Left lung (tissue), 10 donors: ENCODE measurements around the gene EXOC4. TPM values are rescaled to one million over a fixed set of nuclear protein-coding genes. Genes with fewer than 3 reads are reported as not detected.

Source experiments
- ATAC-seq: fragments of 200-7000 bp; cut with Tn5 transposase; one replicate; pipeline ENCODE4 v1.9.1; 2020; ENCODE audit warnings: moderate library complexity
- DNase-seq, 4 donors: peaks; one replicate each; pipeline ENCODE4 v3.0.0-alpha.2; 2013 to 2020
- H3K27ac ChIP-seq, 2 donors: fragments of 200-600 bp; sonication (generic) in 1 of 2; one replicate each; pipeline versions ENCODE4 v1.5.0 to v1.8.0; 2020 to 2021
- H3K27me3 ChIP-seq, 2 donors: fragments of 200-600 bp; sonication (generic) in 1 of 2; one replicate each; pipeline versions ENCODE4 v1.5.0 to v1.8.0; 2020 to 2021
- H3K36me3 ChIP-seq, 2 donors: fragments of 200-600 bp; sonication (generic) in 1 of 2; one replicate each; pipeline versions ENCODE4 v1.5.0 to v1.8.0; 2020 to 2021
- H3K4me1 ChIP-seq, 2 donors: fragments of 200-600 bp; one replicate each; pipeline ENCODE4 v1.8.0; 2021
- H3K4me3 ChIP-seq, 2 donors: fragments of 200-600 bp; sonication (generic) in 1 of 2; one replicate each; pipeline versions ENCODE4 v1.5.0 to v1.8.0; 2020 to 2021; ENCODE audit warnings: mild to moderate bottlenecking in 1 of 2
- H3K9me3 ChIP-seq, 2 donors: fragments of 200-600 bp; sonication (generic) in 1 of 2; one replicate each; pipeline versions ENCODE4 v1.5.0 to v1.8.0; 2020 to 2021
- intact Hi-C, 2 donors: fragments of 100-400 bp; cut with DNase I; formaldehyde crosslinking; loops; one replicate each; pipeline versions ENCODE4 v1.11.2 to v1.14.2; 2022
- polyA plus RNA-seq, 6 donors: library from polyadenylated mRNA; unstranded; fragments of 120-200 nt; gene quantifications; one replicate each; pipeline ENCODE4 v1.2.1, GENCODE V29; 2013; ENCODE audit not compliant: insufficient read length in 6 of 6
- total RNA-seq, 2 donors: library from RNA; stranded (reverse); fragmentation: NEBNext Ultra II Directional; extraction: Animal tissue kit (Norgen Biotek cat#: 25700); gene quantifications; one replicate each; pipeline ENCODE4 v1.2.1, GENCODE V29; 2021
- TF ChIP-seq, protein P1 (sequence below), 2 donors: fragments of 200-600 bp; sonication (generic) in 1 of 2; IDR thresholded peaks; one replicate each; pipeline versions ENCODE4 v1.5.0 to v1.8.0; 2021; ENCODE audit warnings: antibody characterized with exemption in 2 of 2
- donor health status: DM: no; HTN: yes; CAD: no.
- donor health status: DM: no; HTN: no; CAD: no.

EXOC4 gene
- total and polyA plus RNA-seq, 8 donors, result 52.5 to 79.4 (median 65.9) TPM

DNA sequence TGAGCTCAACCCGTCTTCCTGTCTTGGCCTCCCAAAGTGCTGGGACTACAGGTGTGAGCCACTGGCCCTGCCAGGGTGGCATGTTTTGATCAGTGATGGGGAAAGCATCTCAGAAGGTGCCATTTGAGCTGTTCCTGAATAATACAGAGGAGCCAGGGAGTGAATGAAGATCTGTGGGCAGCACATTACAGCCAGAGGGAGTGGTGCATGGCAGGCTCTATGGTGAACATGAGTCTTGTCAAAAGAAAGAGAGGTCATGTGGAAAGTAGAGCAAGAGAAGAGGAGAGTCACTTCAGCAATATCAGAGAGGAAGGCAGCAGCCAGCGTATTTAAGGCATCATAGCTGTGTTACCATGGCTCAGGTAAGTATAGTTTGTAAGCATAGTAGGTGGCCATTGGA, 598.5 kb downstream of the EXOC4 start:
- intact Hi-C loops, result no loop called here
- Histone ChIP-seq H3K36me3 (no peaks in the 10 kb centered on the region), H3K27ac (no peak overlapping the region), H3K4me3 (no peak overlapping the region), H3K4me1 (no peaks in the 10 kb centered on the region), H3K27me3 (no peaks in the 10 kb centered on the region), H3K9me3 (no peaks in the 10 kb centered on the region)
- no peak for ATAC-seq
- TF ChIP-seq, protein P1, sequence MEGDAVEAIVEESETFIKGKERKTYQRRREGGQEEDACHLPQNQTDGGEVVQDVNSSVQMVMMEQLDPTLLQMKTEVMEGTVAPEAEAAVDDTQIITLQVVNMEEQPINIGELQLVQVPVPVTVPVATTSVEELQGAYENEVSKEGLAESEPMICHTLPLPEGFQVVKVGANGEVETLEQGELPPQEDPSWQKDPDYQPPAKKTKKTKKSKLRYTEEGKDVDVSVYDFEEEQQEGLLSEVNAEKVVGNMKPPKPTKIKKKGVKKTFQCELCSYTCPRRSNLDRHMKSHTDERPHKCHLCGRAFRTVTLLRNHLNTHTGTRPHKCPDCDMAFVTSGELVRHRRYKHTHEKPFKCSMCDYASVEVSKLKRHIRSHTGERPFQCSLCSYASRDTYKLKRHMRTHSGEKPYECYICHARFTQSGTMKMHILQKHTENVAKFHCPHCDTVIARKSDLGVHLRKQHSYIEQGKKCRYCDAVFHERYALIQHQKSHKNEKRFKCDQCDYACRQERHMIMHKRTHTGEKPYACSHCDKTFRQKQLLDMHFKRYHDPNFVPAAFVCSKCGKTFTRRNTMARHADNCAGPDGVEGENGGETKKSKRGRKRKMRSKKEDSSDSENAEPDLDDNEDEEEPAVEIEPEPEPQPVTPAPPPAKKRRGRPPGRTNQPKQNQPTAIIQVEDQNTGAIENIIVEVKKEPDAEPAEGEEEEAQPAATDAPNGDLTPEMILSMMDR (IDR thresholded peaks at IDR 0.05), result no peak
- peak in 1 of 4 donors; percentile 11 for DNase-seq

DNA sequence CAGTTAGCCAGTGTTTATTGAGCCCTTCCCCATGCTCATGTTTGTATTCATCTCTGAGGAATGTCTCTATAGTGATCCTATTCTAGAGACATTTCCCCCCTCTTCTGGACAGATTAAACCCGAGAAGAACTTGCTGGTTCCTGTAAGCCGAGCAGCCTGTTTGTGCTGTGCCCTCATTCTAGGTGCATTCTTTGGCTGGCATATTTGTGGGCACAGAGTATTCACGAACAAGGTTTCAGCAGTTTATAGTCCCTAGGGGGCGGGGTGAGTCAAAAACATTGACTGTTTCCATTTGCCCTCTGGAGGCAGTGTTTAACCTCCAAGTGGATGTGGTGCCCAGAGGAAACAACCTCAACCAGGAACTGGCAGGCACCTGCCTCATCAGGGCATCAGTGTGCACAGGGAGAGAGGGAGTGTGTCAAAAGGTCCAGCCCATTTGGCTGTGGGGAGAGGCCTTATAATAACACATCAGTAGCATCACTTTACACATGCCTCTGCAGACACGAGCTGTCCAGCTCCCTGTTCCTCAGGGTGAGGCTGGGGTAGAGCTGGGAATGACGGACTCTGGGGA, 600.9 kb downstream of the EXOC4 start:
- H3K4me3 ChIP-seq, result no peak overlapping the region
- TF ChIP-seq, protein P1 (IDR thresholded peaks at IDR 0.05), result no peak
- intact Hi-C loops, result no loop called here
- no peak overlapping the region for H3K27ac ChIP-seq
- DNase-seq (peak in 2 of 4 donors; percentile 11 to 23), ATAC-seq (peak; percentile 87)
- H3K27me3 ChIP-seq, result no peaks in the 10 kb centered on the region
- H3K4me1 ChIP-seq, result no peaks in the 10 kb centered on the region
- no peaks in the 10 kb centered on the region for H3K9me3 ChIP-seq
- no peaks in the 10 kb centered on the region for H3K36me3 ChIP-seq

DNA sequence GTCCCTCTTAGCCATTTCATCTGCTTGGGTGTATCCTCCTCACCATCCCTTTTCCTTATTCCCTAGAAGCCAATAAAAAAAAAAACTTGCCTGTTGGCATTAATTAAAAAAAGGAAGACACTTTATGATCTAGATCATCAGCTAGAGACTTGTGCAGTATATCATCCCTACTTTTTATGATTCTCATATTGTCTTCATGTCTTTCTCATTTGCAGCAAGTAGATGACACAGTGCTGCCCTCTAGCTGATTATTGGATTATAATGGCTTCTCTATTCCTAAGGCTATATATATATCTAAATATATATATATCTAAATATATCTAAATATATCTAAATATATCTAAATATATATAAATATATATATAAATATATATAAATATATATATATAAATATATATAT, 601.9 kb downstream of the EXOC4 start:
- intact Hi-C loops, result no loop called here
- ATAC-seq, result peak; percentile 62
- peak in 1 of 4 donors; percentile 56 for DNase-seq
- Histone ChIP-seq H3K27ac (no peak overlapping the region), H3K4me1 (no peaks in the 10 kb centered on the region), H3K36me3 (no peaks in the 10 kb centered on the region), H3K4me3 (no peak overlapping the region), H3K9me3 (no peaks in the 10 kb centered on the region), H3K27me3 (no peaks in the 10 kb centered on the region)
- TF ChIP-seq, protein P1 (IDR thresholded peaks at IDR 0.05), result peak in 1 of 2 donors; percentile 33

DNA sequence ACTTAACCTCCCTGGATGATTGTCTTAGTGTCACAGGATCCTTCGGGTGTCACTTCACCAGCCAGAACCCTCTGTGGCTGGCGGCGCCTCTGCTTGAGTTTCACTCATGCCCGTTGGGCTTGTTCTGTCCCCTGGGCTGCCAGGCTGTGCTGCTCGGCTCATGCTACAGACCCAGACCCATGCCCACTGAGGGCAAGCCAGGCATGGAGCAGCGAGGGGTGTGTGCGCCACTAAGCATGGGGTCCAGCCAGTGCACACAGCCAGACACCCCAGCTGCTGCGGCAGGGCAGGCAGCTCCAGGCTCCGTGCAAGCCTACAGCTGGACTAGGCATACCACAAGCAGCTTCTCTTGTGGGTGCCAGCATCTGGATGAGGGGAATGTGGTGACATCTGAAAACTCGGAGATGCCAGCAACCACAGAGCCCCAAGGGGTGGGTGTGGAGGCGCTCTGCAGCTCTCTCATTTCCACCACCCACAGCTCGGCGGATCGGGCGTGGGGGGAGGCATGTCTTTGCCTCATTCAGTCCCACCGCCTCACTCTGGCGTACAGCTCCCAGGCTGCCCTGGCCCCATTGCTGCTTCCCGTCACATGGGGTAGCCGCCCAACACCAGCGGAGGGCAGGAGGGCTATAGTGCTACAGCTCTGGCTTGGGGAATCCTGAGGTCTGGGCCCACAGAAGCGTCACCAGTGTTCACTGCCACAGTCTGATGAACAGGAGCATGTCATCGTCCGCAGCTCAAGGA, 604.7 kb downstream of the EXOC4 start:
- DNase-seq, result peak in 1 of 4 donors; percentile 72
- no peak overlapping the region for H3K27ac ChIP-seq
- H3K9me3 ChIP-seq, result no peaks in the 10 kb centered on the region
- H3K4me1 ChIP-seq, result no peaks in the 10 kb centered on the region
- no peaks in the 10 kb centered on the region for H3K36me3 ChIP-seq
- H3K4me3 ChIP-seq, result no peak overlapping the region
- no peak for ATAC-seq
- H3K27me3 ChIP-seq, result no peaks in the 10 kb centered on the region
- intact Hi-C loops, result no loop called here
- TF ChIP-seq, protein P1 (IDR thresholded peaks at IDR 0.05), result no peak

DNA sequence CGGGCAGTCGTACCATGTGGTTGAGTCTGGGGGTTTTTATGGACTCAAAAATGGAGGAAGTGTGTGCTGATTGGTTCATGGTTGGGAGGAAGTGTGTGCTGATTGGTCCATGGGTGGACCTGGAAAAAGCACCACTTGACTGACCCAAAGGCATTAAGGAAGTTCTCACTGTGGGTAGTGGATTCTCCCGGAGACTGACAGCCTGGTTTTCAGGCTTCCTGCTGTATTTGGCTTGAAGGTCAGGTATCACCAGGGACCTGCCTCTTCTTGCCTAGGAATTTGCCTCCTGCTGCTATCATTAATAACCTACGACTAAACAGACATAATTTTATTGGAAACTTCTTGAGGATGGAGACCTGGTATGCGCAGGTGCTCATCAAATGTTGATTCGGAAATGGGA, 605.4 kb downstream of the EXOC4 start:
- no peak for ATAC-seq
- H3K27me3 ChIP-seq, result no peaks in the 10 kb centered on the region
- H3K36me3 ChIP-seq, result no peaks in the 10 kb centered on the region
- no peak for DNase-seq
- no peaks in the 10 kb centered on the region for H3K9me3 ChIP-seq
- H3K4me1 ChIP-seq, result no peaks in the 10 kb centered on the region
- no peak overlapping the region for H3K4me3 ChIP-seq
- TF ChIP-seq, protein P1 (IDR thresholded peaks at IDR 0.05), result no peak
- intact Hi-C loops, result no loop called here
- no peak overlapping the region for H3K27ac ChIP-seq
